C4-2B (cell line): ENCODE results near the gene CPA1.

Experiments used
- ZFX ChIP-seq: fragments of 450-650 bp; IDR thresholded peaks from 2 replicates; pipeline ENCODE4 v1.6.1; 2017
- TF ChIP-seq, protein P1 (sequence below): fragments of 450-650 bp; conservative IDR thresholded peaks from 2 replicates; pipeline ENCODE4 v1.5.1; 2017; ENCODE audit warnings: mild to moderate bottlenecking

DNA sequence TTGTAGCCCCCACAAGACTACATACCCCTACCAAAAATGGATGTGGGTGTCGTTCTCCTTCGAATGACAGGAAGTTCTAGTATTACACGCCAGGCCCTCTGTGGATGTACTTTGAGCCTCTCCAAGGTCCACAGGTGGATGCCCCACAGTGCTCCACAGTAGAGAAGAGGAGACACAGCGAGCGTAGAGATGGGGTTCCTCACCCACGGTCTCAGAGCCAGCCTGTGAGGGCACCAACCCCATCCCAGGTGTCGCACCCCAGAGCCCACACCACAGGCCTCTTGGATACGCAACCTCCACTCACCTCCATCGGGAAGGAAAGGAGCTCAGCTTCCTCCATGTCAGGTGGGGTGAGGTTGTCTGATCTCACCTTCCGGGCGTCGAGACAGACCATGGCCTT lies 33.4 kb upstream of the CPA1 start:
- TF ChIP-seq, protein P1, sequence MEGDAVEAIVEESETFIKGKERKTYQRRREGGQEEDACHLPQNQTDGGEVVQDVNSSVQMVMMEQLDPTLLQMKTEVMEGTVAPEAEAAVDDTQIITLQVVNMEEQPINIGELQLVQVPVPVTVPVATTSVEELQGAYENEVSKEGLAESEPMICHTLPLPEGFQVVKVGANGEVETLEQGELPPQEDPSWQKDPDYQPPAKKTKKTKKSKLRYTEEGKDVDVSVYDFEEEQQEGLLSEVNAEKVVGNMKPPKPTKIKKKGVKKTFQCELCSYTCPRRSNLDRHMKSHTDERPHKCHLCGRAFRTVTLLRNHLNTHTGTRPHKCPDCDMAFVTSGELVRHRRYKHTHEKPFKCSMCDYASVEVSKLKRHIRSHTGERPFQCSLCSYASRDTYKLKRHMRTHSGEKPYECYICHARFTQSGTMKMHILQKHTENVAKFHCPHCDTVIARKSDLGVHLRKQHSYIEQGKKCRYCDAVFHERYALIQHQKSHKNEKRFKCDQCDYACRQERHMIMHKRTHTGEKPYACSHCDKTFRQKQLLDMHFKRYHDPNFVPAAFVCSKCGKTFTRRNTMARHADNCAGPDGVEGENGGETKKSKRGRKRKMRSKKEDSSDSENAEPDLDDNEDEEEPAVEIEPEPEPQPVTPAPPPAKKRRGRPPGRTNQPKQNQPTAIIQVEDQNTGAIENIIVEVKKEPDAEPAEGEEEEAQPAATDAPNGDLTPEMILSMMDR = no peak
- TF ChIP-seq ZFX = no peak
